ENCODE data around the gene TACR2.

TACR2 gene

GRCh38 chr10:69416695-69417094 is at the start of gene TACR2:
Gene TACR2 (minus strand): TSS chr10:69416918. CDS start chr10:69416323, 595 bp downstream.
- no peak for DNase-seq

GRCh38 chr10:69466158-69466490 is 49.4 kb upstream of the TACR2 start:
- DNase-seq = no peak

- no peak for DNase-seq
Observed at GRCh38 chr10:69465457-69466157, 48.9 kb upstream of the TACR2 start.

GRCh38 chr10:69464801-69465401 is 48.2 kb upstream of the TACR2 start:
- DNase-seq = no peak

- no peak for DNase-seq
Observed at GRCh38 chr10:69464401-69464800, 47.7 kb upstream of the TACR2 start.

GRCh38 chr10:69463886-69464285 is 47.2 kb upstream of the TACR2 start:
- no peak for DNase-seq

- no peak for DNase-seq
Observed at GRCh38 chr10:69461243-69462025, 44.7 kb upstream of the TACR2 start.

- DNase-seq = no peak
Observed at GRCh38 chr10:69460576-69461242, 44.0 kb upstream of the TACR2 start.

- no peak for DNase-seq
Observed at GRCh38 chr10:69459893-69460575, 43.3 kb upstream of the TACR2 start.

GRCh38 chr10:69459101-69459790 is 42.5 kb upstream of the TACR2 start:
- DNase-seq = no peak

- peak; percentile 39 for DNase-seq
Observed at GRCh38 chr10:69458430-69459100, 41.8 kb upstream of the TACR2 start.

GRCh38 chr10:69457771-69458237 is 41.1 kb upstream of the TACR2 start:
- no peak for DNase-seq

GRCh38 chr10:69456880-69457693 is 40.4 kb upstream of the TACR2 start:
- DNase-seq = peak; percentile 69

- DNase-seq = no peak
Observed at GRCh38 chr10:69455006-69455763, 38.5 kb upstream of the TACR2 start.

GRCh38 chr10:69453795-69454194 is 37.1 kb upstream of the TACR2 start:
- no peak for DNase-seq

- DNase-seq = no peak
Observed at GRCh38 chr10:69452676-69453415, 36.1 kb upstream of the TACR2 start.

GRCh38 chr10:69451784-69452251 is 35.1 kb upstream of the TACR2 start:
- no peak for DNase-seq

GRCh38 chr10:69451209-69451783 is 34.6 kb upstream of the TACR2 start, which contains the start of gene TSPAN15:
Gene TSPAN15 (plus strand): TSS chr10:69451465. CDS start chr10:69451595, 130 bp downstream.
- DNase-seq = peak; percentile 76

Data from EL (cell line).